ENCODE data around the gene TAS2R38.

The TAS2R38 gene

GRCh38 chr7:141950806-141951205 is 22.8 kb downstream of the TAS2R38 start:
- Histone ChIP-seq H3K4me3 (ENCODE audit: low read depth, low read length, poor library complexity, severe bottlenecking) (no peak overlapping the region), H3K4me2 (ENCODE audit: low read length) (no peak overlapping the region), H4K20me1 (ENCODE audit: insufficient read depth, low read length) (no peaks in the 10 kb centered on the region), H3F3A (ENCODE audit: insufficient read depth, low read length) (no peaks in the 10 kb centered on the region), H3K79me2 (ENCODE audit: insufficient read depth, low read length) (no peaks in the 10 kb centered on the region), H3K27ac (ENCODE audit: low read depth, low read length, poor library complexity, severe bottlenecking) (no peak overlapping the region), H3K9ac (ENCODE audit: low read length) (no peak overlapping the region), H3K9me2 (ENCODE audit: low read depth, low read length) (no peaks in the 10 kb centered on the region), H3K36me3 (ENCODE audit: insufficient read depth, low read length) (no peaks in the 10 kb centered on the region), H3K27me3 (ENCODE audit: insufficient read depth, low read length) (no peaks in the 10 kb centered on the region), H3K4me1 (ENCODE audit: insufficient read depth, low read length, severe bottlenecking) (no peaks in the 10 kb centered on the region), H3K9me3 (ENCODE audit: low read length) (no peaks in the 10 kb centered on the region), H2AFZ (ENCODE audit: low read length) (no peak overlapping the region)
- TF ChIP-seq EZH2 (IDR thresholded peaks at IDR 0.05; ENCODE audit: borderline replicate concordance, low read length), result no peak
- no peak for TF ChIP-seq CTCF (IDR thresholded peaks at IDR 0.05; ENCODE audit: low read length)

GRCh38 chr7:141949911-141950310 is 23.7 kb downstream of the TAS2R38 start:
- Histone ChIP-seq H2AFZ (ENCODE audit: low read length) (no peak overlapping the region), H3K9ac (ENCODE audit: low read length) (no peak overlapping the region), H3K4me3 (ENCODE audit: low read depth, low read length, poor library complexity, severe bottlenecking) (no peak overlapping the region), H3K9me3 (ENCODE audit: low read length) (no peaks in the 10 kb centered on the region), H3K4me2 (ENCODE audit: low read length) (no peak overlapping the region), H3K36me3 (ENCODE audit: insufficient read depth, low read length) (no peaks in the 10 kb centered on the region), H3K79me2 (ENCODE audit: insufficient read depth, low read length) (no peaks in the 10 kb centered on the region), H3K27me3 (ENCODE audit: insufficient read depth, low read length) (no peaks in the 10 kb centered on the region; the same call in 1 of the 2 replicates), H3K27ac (ENCODE audit: low read depth, low read length, poor library complexity, severe bottlenecking) (no peak overlapping the region), H4K20me1 (ENCODE audit: insufficient read depth, low read length) (no peaks in the 10 kb centered on the region), H3K9me2 (ENCODE audit: low read depth, low read length) (no peaks in the 10 kb centered on the region), H3F3A (ENCODE audit: insufficient read depth, low read length) (no peaks in the 10 kb centered on the region), H3K4me1 (ENCODE audit: insufficient read depth, low read length, severe bottlenecking) (no peaks in the 10 kb centered on the region)
- TF ChIP-seq CTCF (IDR thresholded peaks at IDR 0.05; ENCODE audit: low read length), result no peak
- TF ChIP-seq EZH2 (IDR thresholded peaks at IDR 0.05; ENCODE audit: borderline replicate concordance, low read length), result no peak

- no peak overlapping the region for H3K4me2 ChIP-seq (ENCODE audit: low read length)
- no peaks in the 10 kb centered on the region for H3K4me1 ChIP-seq (ENCODE audit: insufficient read depth, low read length, severe bottlenecking)
- no peaks in the 10 kb centered on the region for H4K20me1 ChIP-seq (ENCODE audit: insufficient read depth, low read length)
- H2AFZ ChIP-seq (ENCODE audit: low read length), result no peak overlapping the region
- no peaks in the 10 kb centered on the region; the same call in 1 of the 2 replicates for H3K27me3 ChIP-seq (ENCODE audit: insufficient read depth, low read length)
- no peak for TF ChIP-seq EZH2 (IDR thresholded peaks at IDR 0.05; ENCODE audit: borderline replicate concordance, low read length)
- TF ChIP-seq CTCF (IDR thresholded peaks at IDR 0.05; ENCODE audit: low read length), result no peak
- no peaks in the 10 kb centered on the region for H3F3A ChIP-seq (ENCODE audit: insufficient read depth, low read length)
- no peaks in the 10 kb centered on the region for H3K36me3 ChIP-seq (ENCODE audit: insufficient read depth, low read length)
- no peak overlapping the region for H3K4me3 ChIP-seq (ENCODE audit: low read depth, low read length, poor library complexity, severe bottlenecking)
- no peak overlapping the region for H3K9ac ChIP-seq (ENCODE audit: low read length)
- H3K9me2 ChIP-seq (ENCODE audit: low read depth, low read length), result no peaks in the 10 kb centered on the region
- no peaks in the 10 kb centered on the region for H3K79me2 ChIP-seq (ENCODE audit: insufficient read depth, low read length)
- H3K27ac ChIP-seq (ENCODE audit: low read depth, low read length, poor library complexity, severe bottlenecking), result no peak overlapping the region
- no peaks in the 10 kb centered on the region for H3K9me3 ChIP-seq (ENCODE audit: low read length)
Measured at GRCh38 chr7:141949451-141949850, 24.1 kb downstream of the TAS2R38 start.
